SK-N-SH (cell line): ENCODE results near the gene C1QTNF3. TPM values are rescaled to one million over a fixed set of nuclear protein-coding genes. Genes with fewer than 3 reads are reported as not detected.

Experiments used
- CTCF ChIA-PET: fragments of 300-600, 350-600 bp; formaldehyde crosslinking; extraction: SDS; loops from one replicate; lab custom pipeline; 2021; lab: Yijun Ruan, JAX
- POLR2A ChIA-PET: fragments of 350-600 bp; sonication (Branson Sonifier 250); formaldehyde crosslinking; extraction: SDS; loops from one replicate; lab custom pipeline; 2020; ENCODE audit warnings: antibody characterized with exemption, inconsistent platforms; lab: Yijun Ruan, JAX
- DNase-seq: peaks from one replicate; pipeline ENCODE4 v3.0.0; 2012
- H2AFZ ChIP-seq: fragments of 200-600 bp; sonication (generic); 2 replicates; pipeline ENCODE4 v1.8.1; 2016; ENCODE audit warnings: antibody characterized with exemption, mild to moderate bottlenecking, low read depth
- H3F3A ChIP-seq: fragments of 200-600 bp; sonication (generic); replicated peaks from 2 replicates; pipeline ENCODE3; 2016; ENCODE audit warnings: antibody characterized with exemption, mild to moderate bottlenecking; ENCODE audit not compliant: insufficient read depth
- H3K27ac ChIP-seq, 2 experiments: fragments of 200-500 bp in 1 of 2; fragments of 200-600 bp in 1 of 2; sonication (Bioruptor generic) in 1 of 2; sonication (generic), shearing (Covaris generic) in 1 of 2; 2 replicates each; pipeline versions ENCODE4 v1.5.1 to v1.6.1; 2014 to 2016; ENCODE audit warnings: low read depth in 2 of 2, inconsistent platforms in 1 of 2, low read length in 1 of 2, mild to moderate bottlenecking in 1 of 2, mixed read lengths in 1 of 2
- H3K27me3 ChIP-seq: fragments of 200-600 bp; sonication (generic), shearing (Covaris generic); 2 replicates; pipeline ENCODE4 v1.6.1; 2016; ENCODE audit warnings: mixed run types; ENCODE audit not compliant: insufficient read depth
- H3K36me3 ChIP-seq, 2 experiments: fragments of 200-500 bp in 1 of 2; fragments of 200-600 bp in 1 of 2; sonication (Bioruptor generic) in 1 of 2; sonication (generic) in 1 of 2; replicated peaks in 1 of 2; 2 replicates each; pipeline versions ENCODE3 to v1.5.1; 2014 to 2016; ENCODE audit warnings: low read length in 1 of 2, mild to moderate bottlenecking in 1 of 2; ENCODE audit not compliant: insufficient read depth in 2 of 2, control insufficient read depth in 1 of 2
- H3K4me1 ChIP-seq, 2 experiments: fragments of 200-500 bp in 1 of 2; fragments of 200-600 bp in 1 of 2; sonication (Bioruptor generic) in 1 of 2; sonication (generic), shearing (Covaris generic) in 1 of 2; 2 replicates each; pipeline versions ENCODE4 v1.5.1 to v1.6.1; 2014 to 2016; ENCODE audit warnings: low read depth in 1 of 2, low read length in 1 of 2, mixed run types in 1 of 2; ENCODE audit not compliant: insufficient read depth in 2 of 2, control insufficient read depth in 1 of 2
- H3K4me2 ChIP-seq: fragments of 200-600 bp; sonication (generic), shearing (Covaris generic); 2 replicates; pipeline ENCODE4 v1.6.1; 2017; ENCODE audit warnings: mixed run types
- H3K4me3 ChIP-seq, 2 experiments: fragments of 200-500 bp in 1 of 2; fragments of 200-600 bp in 1 of 2; sonication (Bioruptor generic) in 1 of 2; sonication (generic), shearing (Covaris generic) in 1 of 2; 2 replicates each; pipeline versions ENCODE4 v1.5.1 to v1.8.1; 2014 to 2016; ENCODE audit warnings: low read depth in 2 of 2, inconsistent platforms in 1 of 2, low read length in 1 of 2, mild to moderate bottlenecking in 1 of 2, mixed read lengths in 1 of 2, moderate library complexity in 1 of 2
- H3K79me2 ChIP-seq: fragments of 200-600 bp; sonication (generic); 2 replicates; pipeline ENCODE4 v1.8.1; 2017; ENCODE audit warnings: mild to moderate bottlenecking; ENCODE audit not compliant: insufficient read depth
- H3K9ac ChIP-seq: fragments of 200-600 bp; sonication (generic); 2 replicates; pipeline ENCODE4 v1.6.1; 2017; ENCODE audit warnings: mixed run types
- H3K9me2 ChIP-seq: fragments of 200-600 bp; sonication (generic); 2 replicates; pipeline ENCODE4 v1.6.1; 2017; ENCODE audit warnings: mixed run types
- H3K9me3 ChIP-seq: fragments of 200-600 bp; sonication (generic); 2 replicates; pipeline ENCODE4 v1.6.1; 2017; ENCODE audit warnings: mixed run types, mild to moderate bottlenecking, moderate library complexity
- H4K20me1 ChIP-seq: fragments of 200-600 bp; sonication (generic); 2 replicates; pipeline ENCODE4 v1.6.1; 2017; ENCODE audit warnings: mild to moderate bottlenecking, mixed run types; ENCODE audit not compliant: insufficient read depth
- CTCF ChIP-seq: fragments of 200-600 bp; sonication (generic); IDR thresholded peaks from 2 replicates; pipeline ENCODE4 v1.6.1; 2017; ENCODE audit warnings: antibody characterized with exemption, mild to moderate bottlenecking, moderate library complexity
- EP300 ChIP-seq, 2 experiments: IDR thresholded peaks; 2 replicates each; pipeline versions ENCODE4 v1.4.0 to v1.6.1; 2012; ENCODE audit warnings: borderline replicate concordance in 1 of 2, low read depth in 1 of 2, low read length in 1 of 2
- GATA2 ChIP-seq: sonication (generic); formaldehyde crosslinking; IDR thresholded peaks from 2 replicates; pipeline ENCODE4 v1.5.0; 2020; ENCODE audit warnings: mild to moderate bottlenecking, missing genetic modification reagents
- MAX ChIP-seq: IDR thresholded peaks from 2 replicates; pipeline ENCODE4 v1.4.0; 2012; ENCODE audit warnings: low read depth
- NRF1 ChIP-seq: IDR thresholded peaks from 2 replicates; pipeline ENCODE4 v1.6.1; 2012; ENCODE audit warnings: low read depth, mild to moderate bottlenecking, low read length
- RAD21 ChIP-seq: IDR thresholded peaks from 2 replicates; pipeline ENCODE4 v1.6.1; 2012; ENCODE audit warnings: mild to moderate bottlenecking, low read length
- SMC3 ChIP-seq: IDR thresholded peaks from 2 replicates; pipeline ENCODE4 v1.6.1; 2012; ENCODE audit warnings: low read depth, low read length, improper control_type of control experiment
- TAF1 ChIP-seq: IDR thresholded peaks from 2 replicates; pipeline ENCODE4 v1.6.1; 2012; ENCODE audit warnings: low read depth, mild to moderate bottlenecking, low read length, moderate library complexity, borderline replicate concordance
- WGBS: methylation state at CpG from one replicate; pipeline ENCODE4 v1.1.6; 2017; ENCODE audit warnings: low lambda C conversion rate; 5-methylcytosine and 5-hydroxymethylcytosine counted together
- polyA plus RNA-seq, 3 experiments: library from polyadenylated mRNA; depleted of rRNA; stranded (reverse); fragments of >200 nt; gene quantifications; 2 replicates each; pipeline ENCODE4 v1.2.3, GENCODE V29; 2012
- small RNA-seq, 7 experiments: library from RNA; depleted of rRNA; stranded (forward); fragments of <200 nt; gene quantifications; one replicate each; pipeline ENCODE3, GENCODE V24; 2012

Gene C1QTNF3
- polyA plus RNA-seq, 1 of the 3 experiments (the other 2 are of a cell fraction), result 1.5 TPM

GRCh38 chr5:33969572-33970452 is 73.2 kb downstream of the C1QTNF3 start:
- H4K20me1 ChIP-seq, result no peaks in the 10 kb centered on the region
- POLR2A ChIA-PET, result no interaction called here
- no peak overlapping the region for H2AFZ ChIP-seq
- CTCF ChIA-PET, result interaction anchor here (0.6 to 2.8 kb wide), 16 partner anchors 8 to 1185 kb away, joined by 3 to 15 read pairs (median 3); no protein-coding TSS in a partner anchor
- H3K79me2 ChIP-seq, result no peaks in the 10 kb centered on the region
- WGBS, result 46% methylated on average over 10 of the region's 10 CpGs
- peak; percentile 32 for DNase-seq
- no peaks in the 10 kb centered on the region for H3K27me3 ChIP-seq
- no peaks in the 10 kb centered on the region for H3F3A ChIP-seq
- no peak overlapping the region for H3K9ac ChIP-seq
- H3K4me3 ChIP-seq, result no peak overlapping the region; a peak in 1 of 4 replicates
- H3K9me3 ChIP-seq, result no peaks in the 10 kb centered on the region
- no peak overlapping the region for H3K4me2 ChIP-seq
- H3K36me3 ChIP-seq, result no peaks in the 10 kb centered on the region
- TF ChIP-seq MAX (no peak), RAD21 (peak; percentile 66), SMC3 (peak; percentile 52), CTCF (peak; percentile 68)
- TF ChIP-seq, all 33 proteins: peak for 3
- no peaks in the 10 kb centered on the region for H3K9me2 ChIP-seq
- no peak overlapping the region for H3K27ac ChIP-seq
- H3K4me1 ChIP-seq, result peaks cover 0 to 7% of the 10 kb centered on the region in 2 experiments; a peak in 1 of 4 replicates

- Histone ChIP-seq H3K4me2 (no peak overlapping the region), H2AFZ (no peak overlapping the region), H3K9me2 (no peaks in the 10 kb centered on the region), H4K20me1 (no peaks in the 10 kb centered on the region), H3K27me3 (no peaks in the 10 kb centered on the region; the same call in 1 of the 2 replicates), H3F3A (no peaks in the 10 kb centered on the region), H3K79me2 (no peaks in the 10 kb centered on the region), H3K36me3 (no peaks in the 10 kb centered on the region), H3K27ac (no peak overlapping the region), H3K4me3 (no peak overlapping the region), H3K4me1 (peaks cover 0 to 7% of the 10 kb centered on the region in 2 experiments; a peak in 1 of 4 replicates), H3K9ac (no peak overlapping the region), H3K9me3 (no peaks in the 10 kb centered on the region)
- ChIA-PET POLR2A (no interaction called here), CTCF (interaction anchor here (2.3 to 2.8 kb wide), 2 partner anchors 10 to 533 kb away, joined by 8 to 15 read pairs; no protein-coding TSS in a partner anchor)
- TF ChIP-seq CTCF (no peak), GATA2 (peak; percentile 60), NRF1 (no peak), SMC3 (no peak), EP300 (IDR thresholded peaks at IDR 0.05; ENCODE audit: borderline replicate concordance in 1 of 2, low read depth in 1 of 2, low read length in 1 of 2) (0 out of 4 replicates have a peak, but pooled peaks of 1 of the 2 experiments have one; percentile 21), TAF1 (no peak)
- WGBS, result 42% methylated on average over 3 of the region's 3 CpGs
- DNase-seq, result peak; percentile 41
Observed at GRCh38 chr5:33968211-33969005, 74.6 kb downstream of the C1QTNF3 start.

Small RNA genes lying within 50 kb of the gene (small RNA-seq; reads per million reads assigned to genes)
- 0 reads per million in 7 experiments for gene AC139783.1

Other genes starting within 250 kb of the C1QTNF3 start
- gene ADAMTS12, start 151.2 kb downstream of the C1QTNF3 start, polyA plus RNA-seq (2012; rRNA removed), result 2.5 and 4.1 TPM in 2 replicates
- 0.05 TPM in 1 of 2 replicates, not detected in the other for gene RXFP3, start 106.8 kb downstream of the C1QTNF3 start, polyA plus RNA-seq (2012; rRNA removed)
- gene SLC45A2, start 58.5 kb downstream of the C1QTNF3 start, polyA plus RNA-seq (2012; rRNA removed), result 0.02 TPM in 1 of 2 replicates, not detected in the other
- 11.8 and 14.0 TPM in 2 replicates for gene AMACR, start 35.2 kb downstream of the C1QTNF3 start, polyA plus RNA-seq (2012; rRNA removed)